Muscle layer of duodenum (tissue), 2 donors: ENCODE results near the gene NPFFR2.
A peak's percentile ranks its signal among the peaks of the same experiment; 100 is the strongest.

ENCODE experiments used
- H3K27ac ChIP-seq: one replicate; pipeline ENCODE4 v1.7.0; 2013; ENCODE audit warnings: mild to moderate bottlenecking, low read length
- H3K27me3 ChIP-seq: one replicate; pipeline ENCODE4 v1.7.0; 2013; ENCODE audit warnings: low read depth, mild to moderate bottlenecking, control low read depth, low read length
- H3K36me3 ChIP-seq, 2 donors: one replicate each; pipeline ENCODE4 v1.7.0; 2013; ENCODE audit warnings: low read length in 2 of 2, control low read depth in 1 of 2, mild to moderate bottlenecking in 1 of 2; ENCODE audit not compliant: insufficient read depth in 2 of 2, control insufficient read depth in 1 of 2
- H3K4me1 ChIP-seq, 2 donors: one replicate each; pipeline ENCODE4 v1.7.0; 2013; ENCODE audit warnings: low read length in 2 of 2, mild to moderate bottlenecking in 2 of 2, control low read depth in 1 of 2, moderate library complexity in 1 of 2; ENCODE audit not compliant: insufficient read depth in 2 of 2, control insufficient read depth in 1 of 2
- H3K4me3 ChIP-seq, 2 donors: one replicate each; pipeline ENCODE4 v1.7.0; 2013; ENCODE audit warnings: low read length in 2 of 2, low read depth in 1 of 2, mild to moderate bottlenecking in 1 of 2
- H3K9me3 ChIP-seq, 2 donors: one replicate each; pipeline ENCODE4 v1.7.0; 2013; ENCODE audit warnings: low read length in 2 of 2, control low read depth in 1 of 2, mild to moderate bottlenecking in 1 of 2; ENCODE audit not compliant: control insufficient read depth in 1 of 2
- donor health status: healthy.

NPFFR2 gene

GRCh38 chr4:72031868-72032608, at the start of gene NPFFR2:
Gene NPFFR2 (plus strand): TSS chr4:72032000. CDS start chr4:72128592, 96,592 bp downstream.
- Histone ChIP-seq H3K27me3 (no peaks in the 10 kb centered on the region), H3K36me3 (no peaks in the 10 kb centered on the region), H3K4me3 (peak within 1 kb of the TSS; percentile 37 to 65), H3K27ac (no peak within 1 kb of the TSS), H3K9me3 (no peaks in the 10 kb centered on the region), H3K4me1 (peaks cover 0 to 3% of the 10 kb centered on the region in 2 donors)

GRCh38 chr4:71992571-71993312, 39.1 kb upstream of the NPFFR2 start:
- Histone ChIP-seq H3K4me3 (no peak overlapping the region), H3K9me3 (no peaks in the 10 kb centered on the region)

GRCh38 chr4:71994559-71994958, 37.2 kb upstream of the NPFFR2 start:
- Histone ChIP-seq H3K4me1 (no peaks in the 10 kb centered on the region), H3K27ac (no peak overlapping the region), H3K27me3 (no peaks in the 10 kb centered on the region), H3K4me3 (no peak overlapping the region), H3K9me3 (no peaks in the 10 kb centered on the region), H3K36me3 (no peaks in the 10 kb centered on the region)

More at GRCh38 chr4:71992571-71993312, 39.1 kb upstream of the NPFFR2 start:
- Histone ChIP-seq H3K27me3 (no peaks in the 10 kb centered on the region), H3K36me3 (no peaks in the 10 kb centered on the region), H3K4me1 (no peaks in the 10 kb centered on the region), H3K27ac (no peak overlapping the region)

- H3K36me3 ChIP-seq, result no peaks in the 10 kb centered on the region
- no peaks in the 10 kb centered on the region for H3K9me3 ChIP-seq
- no peak overlapping the region for H3K4me3 ChIP-seq
- no peaks in the 10 kb centered on the region for H3K4me1 ChIP-seq
- H3K27me3 ChIP-seq, result no peaks in the 10 kb centered on the region
- H3K27ac ChIP-seq, result no peak overlapping the region
Measured at GRCh38 chr4:71995297-71995696, 36.5 kb upstream of the NPFFR2 start.

- Histone ChIP-seq H3K4me1 (no peaks in the 10 kb centered on the region), H3K9me3 (no peaks in the 10 kb centered on the region), H3K4me3 (no peak overlapping the region), H3K27me3 (no peaks in the 10 kb centered on the region), H3K36me3 (no peaks in the 10 kb centered on the region), H3K27ac (no peak overlapping the region)
Measured at GRCh38 chr4:72006586-72006985, 25.2 kb upstream of the NPFFR2 start.

GRCh38 chr4:72011906-72012305, 19.9 kb upstream of the NPFFR2 start:
- Histone ChIP-seq H3K4me1 (no peaks in the 10 kb centered on the region), H3K9me3 (no peaks in the 10 kb centered on the region), H3K36me3 (no peaks in the 10 kb centered on the region), H3K27me3 (no peaks in the 10 kb centered on the region), H3K4me3 (no peak overlapping the region), H3K27ac (no peak overlapping the region)

GRCh38 chr4:72016011-72016410, 15.8 kb upstream of the NPFFR2 start:
- no peaks in the 10 kb centered on the region for H3K4me1 ChIP-seq
- H3K9me3 ChIP-seq, result no peaks in the 10 kb centered on the region
- H3K36me3 ChIP-seq, result no peaks in the 10 kb centered on the region
- no peak overlapping the region for H3K4me3 ChIP-seq
- H3K27ac ChIP-seq, result no peak overlapping the region
- H3K27me3 ChIP-seq, result no peaks in the 10 kb centered on the region

- Histone ChIP-seq H3K36me3 (no peaks in the 10 kb centered on the region), H3K4me1 (no peaks in the 10 kb centered on the region), H3K27ac (no peak overlapping the region), H3K4me3 (no peak overlapping the region), H3K27me3 (no peaks in the 10 kb centered on the region), H3K9me3 (peaks cover 0 to under 1% of the 10 kb centered on the region in 2 donors)
Measured at GRCh38 chr4:72019688-72020087, 12.1 kb upstream of the NPFFR2 start.

GRCh38 chr4:72022553-72022952, 9.2 kb upstream of the NPFFR2 start:
- Histone ChIP-seq H3K4me3 (no peak overlapping the region), H3K27me3 (no peaks in the 10 kb centered on the region), H3K36me3 (no peaks in the 10 kb centered on the region), H3K27ac (no peak overlapping the region), H3K4me1 (no peaks in the 10 kb centered on the region), H3K9me3 (peaks cover 0 to 2% of the 10 kb centered on the region in 2 donors)

GRCh38 chr4:72055566-72055965, 23.8 kb downstream of the NPFFR2 start:
- no peaks in the 10 kb centered on the region for H3K36me3 ChIP-seq
- H3K4me3 ChIP-seq, result no peak overlapping the region
- no peaks in the 10 kb centered on the region for H3K4me1 ChIP-seq
- no peak overlapping the region for H3K27ac ChIP-seq
- no peaks in the 10 kb centered on the region for H3K27me3 ChIP-seq
- H3K9me3 ChIP-seq, result no peaks in the 10 kb centered on the region

GRCh38 chr4:72063726-72064125, 31.9 kb downstream of the NPFFR2 start:
- Histone ChIP-seq H3K9me3 (no peaks in the 10 kb centered on the region), H3K27ac (no peak overlapping the region), H3K4me3 (no peak overlapping the region), H3K4me1 (no peaks in the 10 kb centered on the region), H3K36me3 (no peaks in the 10 kb centered on the region), H3K27me3 (no peaks in the 10 kb centered on the region)
